Measurements from ENCODE around the gene VAV3. TPM values are rescaled to one million over a fixed set of nuclear protein-coding genes. Genes with fewer than 3 reads are reported as not detected.
"Not testable (repeated sequence)": the region's sequence is repeated elsewhere in the genome, so short reads cannot be mapped to it uniquely, and the experiment has no call there.

Gene VAV3
- total RNA-seq, 1 donor from 2014 or later: 0.12 TPM

GRCh38 chr1:107865627-107866026 is 99.4 kb downstream of the VAV3 start:
- Mint-ChIP-seq H3K36me3 (ENCODE audit: low read depth) (no peaks in the 10 kb centered on the region), H3K4me1 (ENCODE audit: low read depth) (peaks cover 2% of the 10 kb centered on the region), H3K27me3 (ENCODE audit: low read depth) (peaks cover 21% of the 10 kb centered on the region), H3K27ac (ENCODE audit: unreplicated experiment) (no peak overlapping the region), H3K9me3 (ENCODE audit: low read depth) (peaks cover 6% of the 10 kb centered on the region), H3K4me3 (ENCODE audit: unreplicated experiment) (no peak overlapping the region)
- no peak for DNase-seq (ENCODE audit: low spot score)
- TF ChIP-seq CTCF (IDR thresholded peaks at IDR 0.05): no peak

- H3K27ac Mint-ChIP-seq (ENCODE audit: unreplicated experiment): no peak overlapping the region
- peaks cover 28% of the 10 kb centered on the region for H3K27me3 Mint-ChIP-seq (ENCODE audit: low read depth)
Measured at GRCh38 chr1:107863342-107863741, 101.6 kb downstream of the VAV3 start.

GRCh38 chr1:107862064-107862463 is 102.9 kb downstream of the VAV3 start:
- H3K4me3 Mint-ChIP-seq (ENCODE audit: unreplicated experiment): no peak overlapping the region
- H3K9me3 Mint-ChIP-seq (ENCODE audit: low read depth): no peaks in the 10 kb centered on the region
- TF ChIP-seq CTCF (IDR thresholded peaks at IDR 0.05): no peak
- no peaks in the 10 kb centered on the region for H3K4me1 Mint-ChIP-seq (ENCODE audit: low read depth)
- H3K36me3 Mint-ChIP-seq (ENCODE audit: low read depth): no peaks in the 10 kb centered on the region
- no peak for DNase-seq (ENCODE audit: low spot score)
- H3K27me3 Mint-ChIP-seq (ENCODE audit: low read depth): peaks cover 26% of the 10 kb centered on the region
- no peak overlapping the region for H3K27ac Mint-ChIP-seq (ENCODE audit: unreplicated experiment)

More at GRCh38 chr1:107863342-107863741, 101.6 kb downstream of the VAV3 start:
- no peak overlapping the region for H3K4me3 Mint-ChIP-seq (ENCODE audit: unreplicated experiment)
- H3K4me1 Mint-ChIP-seq (ENCODE audit: low read depth): no peaks in the 10 kb centered on the region
- no peak for TF ChIP-seq CTCF (IDR thresholded peaks at IDR 0.05)
- H3K36me3 Mint-ChIP-seq (ENCODE audit: low read depth): no peaks in the 10 kb centered on the region
- DNase-seq (ENCODE audit: low spot score): no peak
- H3K9me3 Mint-ChIP-seq (ENCODE audit: low read depth): no peaks in the 10 kb centered on the region

GRCh38 chr1:107858323-107858722 is 106.7 kb downstream of the VAV3 start:
- Mint-ChIP-seq H3K4me3 (ENCODE audit: unreplicated experiment) (no peak overlapping the region), H3K27ac (ENCODE audit: unreplicated experiment) (no peak overlapping the region), H3K4me1 (ENCODE audit: low read depth) (no peaks in the 10 kb centered on the region), H3K9me3 (ENCODE audit: low read depth) (no peaks in the 10 kb centered on the region), H3K36me3 (ENCODE audit: low read depth) (peaks cover 1% of the 10 kb centered on the region), H3K27me3 (ENCODE audit: low read depth) (peaks cover 17% of the 10 kb centered on the region)
- TF ChIP-seq CTCF (IDR thresholded peaks at IDR 0.05): no peak
- DNase-seq (ENCODE audit: low spot score): no peak

GRCh38 chr1:107851418-107851817 is 113.6 kb downstream of the VAV3 start:
- no peak for DNase-seq (ENCODE audit: low spot score)
- Mint-ChIP-seq H3K36me3 (ENCODE audit: low read depth) (peaks cover 10% of the 10 kb centered on the region), H3K27me3 (ENCODE audit: low read depth) (peaks cover 40% of the 10 kb centered on the region), H3K9me3 (ENCODE audit: low read depth) (peaks cover 18% of the 10 kb centered on the region), H3K27ac (ENCODE audit: unreplicated experiment) (no peak overlapping the region), H3K4me3 (ENCODE audit: unreplicated experiment) (no peak overlapping the region), H3K4me1 (ENCODE audit: low read depth) (no peaks in the 10 kb centered on the region)
- no peak for TF ChIP-seq CTCF (IDR thresholded peaks at IDR 0.05)

- peaks cover 22% of the 10 kb centered on the region for H3K9me3 Mint-ChIP-seq (ENCODE audit: low read depth)
- H3K27ac Mint-ChIP-seq (ENCODE audit: unreplicated experiment); H3K4me1 Mint-ChIP-seq (ENCODE audit: low read depth); H3K36me3 Mint-ChIP-seq (ENCODE audit: low read depth); DNase-seq (ENCODE audit: low spot score); H3K4me3 Mint-ChIP-seq (ENCODE audit: unreplicated experiment): not testable (repeated sequence)
- H3K27me3 Mint-ChIP-seq (ENCODE audit: low read depth): peaks cover 49% of the 10 kb centered on the region
Measured at GRCh38 chr1:107844541-107845194, 120.3 kb downstream of the VAV3 start.
